Right hindlimb (tissue), 1 donor: ENCODE data around the gene MCAT.

Source experiments
- DNase-seq: peaks from one replicate; pipeline ENCODE4 v3.0.0-alpha.2; 2018

Gene MCAT

GRCh38 chr22:43088984-43089717, 54.0 kb downstream of the MCAT start, which contains the start of gene TTLL1:
TTLL1 (minus strand) TSS chr22:43089391; CDS start chr22:43075586, 13,805 bp downstream.
- peak; percentile 93 for DNase-seq

GRCh38 chr22:43088627-43088983, 54.6 kb downstream of the MCAT start:
- no peak for DNase-seq

- no peak for DNase-seq
Measured at GRCh38 chr22:43085658-43086606, 57.3 kb downstream of the MCAT start.
